HG03039 (cell line): Measurements from ENCODE around the gene QRFP.

Experiments used
- ATAC-seq: cut with Tn5 transposase; IDR thresholded peaks from one replicate; pipeline ENCODE4 v1.9.1; 2021; ENCODE audit warnings: mild to moderate bottlenecking, moderate library complexity; ENCODE audit not compliant: unreplicated experiment

QRFP gene

GRCh38 chr9:130896233-130897014, at the start of gene QRFP:
Gene QRFP, minus strand, starts transcription at chr9:130896812. Its CDS starts 2,974 bp downstream, at chr9:130893838.
- no peak for ATAC-seq

GRCh38 chr9:130945173-130945572, 48.6 kb upstream of the QRFP start:
- ATAC-seq, result no peak

- ATAC-seq, result no peak
These were observed 48.0 kb upstream of the QRFP start for GRCh38 chr9:130944510-130945058.

- no peak for ATAC-seq
These were observed 47.2 kb upstream of the QRFP start for GRCh38 chr9:130943777-130944176.

- no peak for ATAC-seq
These were observed 46.6 kb upstream of the QRFP start for GRCh38 chr9:130943221-130943620.

- ATAC-seq, result no peak
These were observed 46.1 kb upstream of the QRFP start for GRCh38 chr9:130942679-130943078.

GRCh38 chr9:130942084-130942483, 45.5 kb upstream of the QRFP start:
- ATAC-seq, result no peak

- no peak for ATAC-seq
These were observed 44.3 kb upstream of the QRFP start for GRCh38 chr9:130940693-130941576.

GRCh38 chr9:130940027-130940549, 43.5 kb upstream of the QRFP start:
- ATAC-seq, result no peak

GRCh38 chr9:130939405-130940026, 42.9 kb upstream of the QRFP start:
- ATAC-seq, result no peak

GRCh38 chr9:130938652-130939404, 42.2 kb upstream of the QRFP start, which contains the start of gene FIBCD1:
Gene FIBCD1, minus strand, starts transcription at chr9:130939247. Its CDS starts 640 bp downstream, at chr9:130938607.
- no peak for ATAC-seq

- no peak for ATAC-seq
These were observed 41.6 kb upstream of the QRFP start for GRCh38 chr9:130938184-130938651.

- ATAC-seq, result no peak
These were observed 40.8 kb upstream of the QRFP start for GRCh38 chr9:130937146-130938076.

- no peak for ATAC-seq
These were observed 39.9 kb upstream of the QRFP start for GRCh38 chr9:130936285-130937117.

- no peak for ATAC-seq
These were observed 39.1 kb upstream of the QRFP start for GRCh38 chr9:130935648-130936271.

GRCh38 chr9:130934702-130935647, 38.4 kb upstream of the QRFP start:
- no peak for ATAC-seq
